IgD-negative memory B cell (primary cell): Measurements from ENCODE around the gene CNOT10. TPM values are rescaled to one million over a fixed set of nuclear protein-coding genes. Genes with fewer than 3 reads are reported as not detected.
A peak's percentile ranks its signal among the peaks of the same experiment; 100 is the strongest.
"Not testable (repeated sequence)": the region's sequence is repeated elsewhere in the genome, so short reads cannot be mapped to it uniquely, and the experiment has no call there.

ENCODE experiments used
- H3K27ac Mint-ChIP-seq, 3 donors: one replicate each; pipeline ENCODE4 v1.8.0; 2020 to 2022; ENCODE audit warnings: mild to moderate bottlenecking in 3 of 3, mixed read lengths in 3 of 3, moderate library complexity in 1 of 3
- H3K27me3 Mint-ChIP-seq: one replicate; pipeline ENCODE4 v1.8.0; 2021; ENCODE audit warnings: mixed read lengths
- H3K36me3 Mint-ChIP-seq: one replicate; pipeline ENCODE4 v1.8.0; 2020; ENCODE audit warnings: mild to moderate bottlenecking, mixed read lengths
- H3K4me1 Mint-ChIP-seq, 3 donors: one replicate each; pipeline ENCODE4 v1.8.0; 2020 to 2022; ENCODE audit warnings: mixed read lengths in 3 of 3, mild to moderate bottlenecking in 1 of 3
- H3K4me3 Mint-ChIP-seq, 4 donors: one replicate each; pipeline ENCODE4 v1.8.0; 2020 to 2022; ENCODE audit warnings: mild to moderate bottlenecking in 4 of 4, mixed read lengths in 4 of 4, moderate library complexity in 3 of 4
- H3K9me3 Mint-ChIP-seq, 3 donors: one replicate each; pipeline ENCODE4 v1.8.0; 2020 to 2021; ENCODE audit warnings: mixed read lengths in 3 of 3, mild to moderate bottlenecking in 1 of 3
- polyA plus RNA-seq: library from polyadenylated mRNA; unstranded; fragments of 300-500 nt; fragmentation: Illumina TruSeq; gene quantifications from one replicate; pipeline ENCODE4 v1.2.3, GENCODE V29; 2021

Gene CNOT10, protein sequence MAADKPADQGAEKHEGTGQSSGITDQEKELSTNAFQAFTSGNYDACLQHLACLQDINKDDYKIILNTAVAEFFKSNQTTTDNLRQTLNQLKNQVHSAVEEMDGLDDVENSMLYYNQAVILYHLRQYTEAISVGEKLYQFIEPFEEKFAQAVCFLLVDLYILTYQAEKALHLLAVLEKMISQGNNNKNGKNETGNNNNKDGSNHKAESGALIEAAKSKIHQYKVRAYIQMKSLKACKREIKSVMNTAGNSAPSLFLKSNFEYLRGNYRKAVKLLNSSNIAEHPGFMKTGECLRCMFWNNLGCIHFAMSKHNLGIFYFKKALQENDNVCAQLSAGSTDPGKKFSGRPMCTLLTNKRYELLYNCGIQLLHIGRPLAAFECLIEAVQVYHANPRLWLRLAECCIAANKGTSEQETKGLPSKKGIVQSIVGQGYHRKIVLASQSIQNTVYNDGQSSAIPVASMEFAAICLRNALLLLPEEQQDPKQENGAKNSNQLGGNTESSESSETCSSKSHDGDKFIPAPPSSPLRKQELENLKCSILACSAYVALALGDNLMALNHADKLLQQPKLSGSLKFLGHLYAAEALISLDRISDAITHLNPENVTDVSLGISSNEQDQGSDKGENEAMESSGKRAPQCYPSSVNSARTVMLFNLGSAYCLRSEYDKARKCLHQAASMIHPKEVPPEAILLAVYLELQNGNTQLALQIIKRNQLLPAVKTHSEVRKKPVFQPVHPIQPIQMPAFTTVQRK
- polyA plus RNA-seq, result 23.1 TPM

DNA sequence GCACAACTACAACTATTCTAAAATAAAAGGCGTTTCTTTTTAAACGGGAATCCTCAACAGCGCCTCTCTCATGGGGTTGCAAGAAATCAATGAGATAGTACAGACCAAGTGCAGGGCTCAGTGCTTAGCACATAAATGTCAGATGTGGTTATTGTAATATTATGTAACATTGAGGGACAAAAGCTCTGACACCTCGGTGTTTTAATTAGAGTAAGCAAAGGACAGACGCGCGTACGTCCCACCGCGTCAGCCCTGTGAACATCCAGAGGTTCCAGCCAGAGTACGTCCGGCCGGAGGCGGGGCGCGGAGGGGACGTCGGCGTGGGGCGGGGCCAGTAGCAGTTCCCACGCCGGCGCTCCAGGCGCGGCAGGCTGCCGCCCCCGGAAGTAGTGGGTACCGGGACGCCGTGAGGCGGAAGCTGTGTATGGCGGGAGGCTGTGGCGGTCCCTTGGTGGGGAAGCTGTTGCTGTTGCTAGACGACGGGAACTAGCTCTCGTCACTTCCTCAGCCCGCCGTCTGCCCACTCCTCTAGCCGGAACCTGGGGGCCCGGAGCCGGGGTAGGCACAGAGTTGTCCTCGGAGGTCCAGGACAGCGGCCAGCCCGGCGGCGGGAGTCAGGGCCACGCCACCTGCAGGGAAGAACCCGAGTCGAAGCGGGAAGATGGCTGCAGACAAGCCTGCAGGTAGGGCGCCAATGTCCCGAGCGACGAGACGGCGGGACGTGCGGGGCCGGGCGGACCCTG lies at the start of gene CNOT10:
Gene CNOT10, plus strand, starts transcription at position 389 of the 743 bp plus-strand sequence. Its CDS starts 273 bp downstream, at position 662.
- peak within 1 kb of the TSS; percentile 91 to 99 (median 96) for H3K4me3 Mint-ChIP-seq
- H3K27me3 Mint-ChIP-seq, result no peaks in the 10 kb centered on the region
- H3K4me1 Mint-ChIP-seq, result peaks cover 17 to 30% (median 27%) of the 10 kb centered on the region in 3 donors
- no peaks in the 10 kb centered on the region for H3K36me3 Mint-ChIP-seq
- no peaks in the 10 kb centered on the region for H3K9me3 Mint-ChIP-seq
- peak within 1 kb of the TSS; percentile 82 to 96 (median 85) for H3K27ac Mint-ChIP-seq

DNA sequence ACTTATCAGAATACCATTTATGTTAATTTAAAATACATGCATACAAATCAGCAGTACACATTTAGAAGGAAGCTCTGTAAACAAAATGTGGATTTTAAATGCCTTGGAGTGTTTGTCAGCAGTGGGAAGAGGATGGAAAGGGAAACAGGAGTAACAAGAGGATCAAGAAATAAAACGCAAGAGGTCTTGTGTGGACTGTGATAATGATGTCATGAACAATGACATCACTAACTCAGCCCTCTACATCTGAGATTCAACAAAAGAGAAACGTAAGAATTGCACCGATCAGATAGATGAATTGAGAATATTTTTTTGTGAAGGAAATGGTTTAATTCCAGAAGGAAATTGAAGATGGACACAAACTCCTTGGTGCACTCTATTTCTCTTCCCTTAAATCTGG lies 44.0 kb upstream of the CNOT10 start:
- Mint-ChIP-seq H3K4me1 (no peaks in the 10 kb centered on the region), H3K9me3 (no peaks in the 10 kb centered on the region), H3K27me3 (peaks cover 10% of the 10 kb centered on the region), H3K27ac (no peak overlapping the region), H3K4me3 (no peak overlapping the region), H3K36me3 (no peaks in the 10 kb centered on the region)

DNA sequence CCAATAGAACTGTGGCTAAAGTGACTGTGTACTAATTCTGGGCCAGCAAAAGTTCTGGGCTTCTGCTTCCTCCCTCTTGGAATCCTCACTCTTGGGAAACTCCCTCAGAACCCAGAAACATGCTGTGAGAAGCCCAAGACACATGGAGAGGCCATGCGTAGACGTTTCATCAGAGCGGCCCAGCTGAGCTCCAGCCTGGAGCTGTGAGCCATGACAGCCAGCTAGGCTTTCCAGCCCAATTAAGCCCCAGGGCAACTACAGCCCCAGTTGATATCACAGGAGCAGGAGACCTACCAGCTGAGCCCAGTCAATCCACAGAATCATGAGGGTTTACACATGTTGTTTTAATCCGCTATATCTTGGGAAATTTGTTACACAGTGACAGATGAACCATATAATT lies 43.6 kb upstream of the CNOT10 start:
- Mint-ChIP-seq H3K4me3 (no peak overlapping the region), H3K27me3 (peaks cover 10% of the 10 kb centered on the region), H3K36me3 (no peaks in the 10 kb centered on the region), H3K9me3 (no peaks in the 10 kb centered on the region), H3K27ac (no peak overlapping the region), H3K4me1 (no peaks in the 10 kb centered on the region)

DNA sequence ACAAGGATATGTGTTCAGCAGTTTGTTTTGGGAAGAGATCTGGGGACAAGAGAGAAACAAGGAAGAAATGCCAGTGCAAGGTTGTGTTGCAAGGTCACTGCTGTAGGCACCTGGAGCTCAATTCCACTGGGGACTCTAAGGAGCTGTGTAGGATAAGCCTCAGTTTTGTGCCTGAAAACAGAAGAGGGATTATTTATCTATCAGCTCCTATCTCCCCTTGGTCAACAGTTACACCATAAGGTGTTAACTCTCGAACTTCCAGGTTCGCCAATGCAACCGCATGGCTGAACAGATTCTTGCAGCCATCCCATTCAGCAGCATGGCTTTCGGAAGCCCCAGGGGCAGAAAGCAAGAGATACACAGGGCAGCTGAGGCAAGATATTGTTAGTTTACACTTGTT lies 41.6 kb upstream of the CNOT10 start:
- Mint-ChIP-seq H3K27me3 (peaks cover 10% of the 10 kb centered on the region), H3K4me1 (no peaks in the 10 kb centered on the region), H3K27ac (no peak overlapping the region), H3K36me3 (no peaks in the 10 kb centered on the region), H3K9me3 (no peaks in the 10 kb centered on the region), H3K4me3 (no peak overlapping the region)

DNA sequence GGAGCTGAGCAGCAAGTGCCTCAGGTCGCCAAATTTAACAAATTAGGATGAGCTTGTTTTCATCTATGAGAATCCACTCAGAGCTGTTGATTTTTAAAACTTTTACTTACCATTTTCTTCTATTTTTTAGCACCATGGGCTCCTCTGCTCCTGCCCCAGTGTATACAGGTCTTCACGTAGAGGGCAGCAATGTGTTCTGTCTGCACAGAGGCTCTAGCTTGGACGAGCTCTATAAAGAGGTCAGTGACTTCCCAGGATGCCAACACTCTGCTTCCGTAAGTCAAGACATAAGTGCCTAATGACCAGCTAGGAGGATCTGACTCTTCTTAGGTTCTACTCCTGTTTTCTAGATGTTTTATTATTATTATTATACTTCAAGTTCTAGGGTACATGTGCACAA lies 41.2 kb upstream of the CNOT10 start:
- Mint-ChIP-seq H3K4me3 (no peak overlapping the region), H3K4me1 (no peaks in the 10 kb centered on the region), H3K27ac (no peak overlapping the region), H3K36me3 (no peaks in the 10 kb centered on the region), H3K9me3 (no peaks in the 10 kb centered on the region), H3K27me3 (peaks cover 10% of the 10 kb centered on the region)

DNA sequence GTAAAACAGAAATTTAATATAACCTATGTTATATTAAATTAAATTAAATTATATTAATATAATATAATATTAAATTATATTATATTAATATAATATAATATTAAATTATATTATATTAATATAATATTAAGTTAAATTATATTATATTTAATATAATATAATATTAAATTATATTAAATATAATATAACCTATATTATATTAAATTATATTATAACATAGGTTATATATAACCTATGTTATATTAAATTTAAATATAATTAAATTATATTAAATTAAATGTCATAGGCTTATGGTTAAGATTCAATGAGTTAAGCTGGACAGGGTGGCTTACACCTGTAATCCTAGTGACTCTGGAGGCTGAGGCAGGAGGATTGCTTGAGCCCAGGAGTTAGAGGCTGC lies 40.6 kb upstream of the CNOT10 start:
- no peak overlapping the region for H3K4me3 Mint-ChIP-seq
- H3K36me3 Mint-ChIP-seq, result no peaks in the 10 kb centered on the region
- no peaks in the 10 kb centered on the region for H3K9me3 Mint-ChIP-seq
- no peak overlapping the region for H3K27ac Mint-ChIP-seq
- H3K27me3 Mint-ChIP-seq, result peaks cover 8% of the 10 kb centered on the region
- no peaks in the 10 kb centered on the region for H3K4me1 Mint-ChIP-seq

DNA sequence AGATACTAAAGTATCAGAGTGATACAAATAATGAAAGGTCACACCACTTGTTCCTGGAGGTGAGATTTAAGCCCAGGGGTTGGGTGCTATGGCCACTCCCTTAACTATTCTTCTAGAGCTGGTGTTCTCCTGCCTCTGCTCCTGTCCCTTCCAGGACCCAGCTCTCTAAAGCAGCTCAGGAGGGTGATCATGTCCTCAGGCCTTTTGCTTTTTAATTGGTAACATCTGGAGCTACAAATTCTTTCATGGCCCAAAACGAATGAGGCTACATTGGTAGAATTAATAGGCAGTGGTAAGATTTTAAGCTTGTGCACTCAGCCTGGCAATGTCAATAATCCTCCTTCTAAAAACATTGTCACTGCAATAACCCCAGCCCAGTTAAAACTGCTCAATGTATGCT lies 38.2 kb upstream of the CNOT10 start:
- Mint-ChIP-seq H3K9me3 (no peaks in the 10 kb centered on the region), H3K4me3 (no peak overlapping the region), H3K27me3 (peaks cover 3% of the 10 kb centered on the region), H3K4me1 (no peaks in the 10 kb centered on the region), H3K36me3 (no peaks in the 10 kb centered on the region), H3K27ac (peak overlapping the region in 1 of 3 donors; percentile 68)

DNA sequence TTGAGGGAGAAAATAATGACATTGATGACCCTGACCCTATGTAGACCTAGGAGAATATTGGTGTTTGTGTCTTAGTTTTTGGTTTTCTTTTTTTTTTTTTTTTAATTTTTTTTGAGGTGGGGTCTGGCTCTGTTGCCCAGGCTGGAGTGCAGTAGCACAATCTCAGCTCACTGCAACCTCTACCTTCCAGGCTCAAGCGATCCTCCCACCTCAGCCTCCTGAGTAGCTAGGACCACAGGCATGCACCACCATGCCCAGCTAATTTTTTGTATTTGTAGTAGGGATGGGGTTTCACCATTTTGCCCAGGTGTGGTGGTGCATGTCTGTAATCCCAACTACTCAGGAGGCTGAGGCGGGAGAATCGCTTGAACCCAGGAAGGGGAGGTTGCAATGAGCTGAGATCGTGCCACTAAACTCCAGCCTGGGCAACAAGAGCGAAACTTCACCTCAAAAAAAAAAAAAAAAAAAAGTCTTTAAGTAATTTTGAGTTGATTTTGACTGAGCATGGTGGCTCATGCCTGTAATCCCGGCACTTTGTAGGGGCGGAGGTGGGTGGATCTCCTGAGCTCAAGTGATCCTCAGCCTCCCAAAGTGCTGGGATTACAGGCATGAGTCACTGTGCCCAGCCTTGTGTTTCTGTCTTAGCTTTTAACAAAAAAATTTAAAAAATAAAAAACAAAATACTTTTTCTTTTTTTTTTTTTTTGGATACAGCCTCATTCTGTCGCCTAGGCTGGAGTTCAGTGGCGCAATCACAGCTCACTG lies 32.5 kb upstream of the CNOT10 start:
- H3K4me1 Mint-ChIP-seq, H3K9me3 Mint-ChIP-seq, H3K27ac Mint-ChIP-seq, H3K36me3 Mint-ChIP-seq, H3K27me3 Mint-ChIP-seq, H3K4me3 Mint-ChIP-seq: not testable (repeated sequence)

DNA sequence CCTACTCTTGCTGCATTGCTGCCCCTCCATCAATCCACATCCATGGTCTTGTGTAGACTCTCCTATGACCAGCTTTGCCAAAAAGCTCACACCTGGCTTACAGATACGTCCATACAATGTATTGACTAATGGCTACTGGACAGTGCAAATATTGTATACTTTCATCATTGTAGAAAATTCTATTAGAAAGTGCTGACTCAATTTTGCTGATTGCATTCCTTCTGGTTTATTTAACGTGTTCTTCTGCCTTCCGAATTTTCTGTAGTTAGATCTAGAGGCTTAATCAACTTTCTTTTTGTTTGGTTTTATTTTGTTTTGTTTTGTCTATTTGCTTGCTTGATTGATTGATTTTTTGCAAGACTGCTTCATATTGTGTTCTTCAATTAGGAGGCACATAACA lies 29.8 kb upstream of the CNOT10 start:
- H3K4me1 Mint-ChIP-seq, result no peaks in the 10 kb centered on the region
- peaks cover 2% of the 10 kb centered on the region for H3K27me3 Mint-ChIP-seq
- H3K4me3 Mint-ChIP-seq, result no peak overlapping the region
- H3K27ac Mint-ChIP-seq, result peak overlapping the region in 1 of 3 donors; percentile 88
- peaks cover 1% of the 10 kb centered on the region for H3K36me3 Mint-ChIP-seq
- peaks cover 0 to 2% (median 0%) of the 10 kb centered on the region in 3 donors for H3K9me3 Mint-ChIP-seq

DNA sequence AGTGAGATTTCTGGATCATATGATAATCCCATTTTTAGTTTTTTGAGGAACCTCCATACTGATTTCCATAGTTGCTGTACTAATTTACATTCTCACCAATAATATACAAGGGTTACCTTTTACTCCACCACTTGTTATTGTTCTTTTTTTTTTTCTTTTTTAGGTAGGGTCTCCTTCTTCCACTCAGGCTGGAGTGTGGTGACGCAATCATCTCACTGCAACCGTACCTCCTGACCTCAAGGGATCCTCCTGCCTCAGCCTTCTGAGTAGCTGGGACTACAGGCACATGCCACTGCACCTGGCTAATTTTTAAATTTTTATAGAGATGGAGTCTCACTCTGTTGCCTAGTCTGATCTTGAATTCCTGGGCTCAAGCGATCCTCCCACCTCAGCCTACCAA lies 24.4 kb upstream of the CNOT10 start:
- Mint-ChIP-seq H3K4me3 (no peak overlapping the region), H3K27ac (no peak overlapping the region), H3K27me3 (peaks cover 2% of the 10 kb centered on the region), H3K4me1 (no peaks in the 10 kb centered on the region), H3K36me3 (no peaks in the 10 kb centered on the region), H3K9me3 (peaks cover 0 to 2% (median 0%) of the 10 kb centered on the region in 3 donors)

DNA sequence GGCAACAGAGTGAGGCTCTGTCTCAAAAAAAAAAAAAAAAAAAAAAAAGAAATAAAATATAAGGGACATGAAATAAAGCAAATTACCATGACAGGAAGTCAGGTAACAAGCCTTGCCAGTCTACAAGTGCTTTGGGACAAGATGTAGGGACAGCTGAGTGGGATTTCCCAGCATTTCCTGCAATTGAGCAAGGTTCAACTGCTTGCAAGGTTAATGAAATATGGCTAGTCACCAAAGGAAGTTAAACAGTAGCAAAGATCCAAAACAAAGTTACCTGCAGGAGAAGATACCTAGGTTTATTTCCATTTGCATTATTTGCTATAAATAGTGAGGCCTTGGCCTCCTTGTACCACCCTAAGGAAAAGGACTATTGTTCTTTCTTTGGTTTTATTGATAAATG lies 22.3 kb upstream of the CNOT10 start:
- no peak overlapping the region for H3K27ac Mint-ChIP-seq
- no peaks in the 10 kb centered on the region for H3K4me1 Mint-ChIP-seq
- H3K36me3 Mint-ChIP-seq, result no peaks in the 10 kb centered on the region
- peaks cover 0 to 2% (median 0%) of the 10 kb centered on the region in 3 donors for H3K9me3 Mint-ChIP-seq
- peaks cover 4% of the 10 kb centered on the region for H3K27me3 Mint-ChIP-seq
- H3K4me3 Mint-ChIP-seq, result no peak overlapping the region

DNA sequence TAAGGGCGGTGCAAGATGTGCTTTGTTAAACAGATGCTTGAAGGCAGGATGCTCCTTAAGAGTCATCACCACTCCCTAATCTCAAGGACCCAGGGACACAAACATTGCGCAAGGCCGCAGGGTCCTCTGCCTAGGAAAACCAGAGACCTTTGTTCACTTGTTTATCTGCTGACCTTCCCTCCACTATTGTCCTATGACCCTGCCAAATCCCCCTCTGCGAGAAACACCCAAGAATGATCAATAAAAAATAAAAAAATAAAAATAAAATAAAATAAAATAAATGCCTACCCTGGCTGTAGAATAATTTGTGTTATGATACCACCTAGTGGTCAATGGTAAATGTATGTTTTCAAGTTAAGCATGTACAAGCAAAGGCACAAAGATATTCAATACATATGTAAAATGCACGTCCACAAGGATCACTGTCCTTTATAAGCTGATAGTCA lies 20.3 kb upstream of the CNOT10 start:
- H3K27ac Mint-ChIP-seq, H3K4me1 Mint-ChIP-seq, H3K9me3 Mint-ChIP-seq, H3K36me3 Mint-ChIP-seq, H3K27me3 Mint-ChIP-seq, H3K4me3 Mint-ChIP-seq: not testable (repeated sequence)

DNA sequence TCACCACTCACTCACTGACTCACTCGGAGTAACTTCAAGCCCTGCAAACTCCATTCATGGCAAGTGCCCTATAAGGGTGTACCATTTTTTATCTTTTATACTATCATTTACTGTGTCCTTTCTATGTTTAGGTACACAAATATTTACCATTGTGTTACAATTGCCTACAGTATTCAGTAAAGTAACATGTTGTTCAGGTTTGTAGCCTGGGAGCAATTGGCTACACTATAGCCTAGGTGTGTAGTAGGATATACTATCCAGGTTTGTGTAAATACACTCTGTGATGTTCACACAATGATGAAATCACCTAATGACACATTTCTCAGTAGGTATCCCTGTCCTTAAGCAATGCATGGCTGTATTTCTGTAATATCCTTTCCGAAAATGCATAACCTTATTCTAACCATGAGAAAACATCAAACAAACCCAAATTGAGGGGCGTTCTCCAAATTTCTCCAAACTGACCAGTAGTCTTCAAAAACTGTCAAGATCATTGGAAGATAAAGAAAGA lies 17.9 kb upstream of the CNOT10 start:
- H3K27me3 Mint-ChIP-seq, result peaks cover 4% of the 10 kb centered on the region
- H3K27ac Mint-ChIP-seq, result no peak overlapping the region
- H3K9me3 Mint-ChIP-seq, result no peaks in the 10 kb centered on the region
- H3K4me1 Mint-ChIP-seq, result no peaks in the 10 kb centered on the region
- H3K4me3 Mint-ChIP-seq, result no peak overlapping the region
- no peaks in the 10 kb centered on the region for H3K36me3 Mint-ChIP-seq

DNA sequence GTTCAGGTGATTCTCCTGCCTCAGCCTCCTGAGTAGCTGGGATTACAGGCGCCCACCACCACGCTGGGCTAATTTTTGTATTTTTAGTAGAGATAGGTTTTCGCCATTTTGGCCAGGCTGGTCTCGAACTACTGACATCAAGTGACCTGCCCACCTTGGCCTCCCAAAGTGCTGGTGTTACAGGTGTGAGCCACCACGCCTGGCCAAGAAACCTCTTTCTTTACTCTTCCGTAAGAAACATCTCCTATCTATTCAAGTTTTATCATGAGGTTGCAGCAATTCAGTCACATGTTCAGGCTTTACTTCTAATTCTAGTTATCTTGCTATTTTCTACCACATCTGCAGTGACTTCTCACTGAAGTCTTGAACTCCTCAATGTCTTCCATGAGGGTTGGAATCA lies 15.8 kb upstream of the CNOT10 start:
- H3K9me3 Mint-ChIP-seq, H3K36me3 Mint-ChIP-seq, H3K27ac Mint-ChIP-seq, H3K4me1 Mint-ChIP-seq, H3K4me3 Mint-ChIP-seq, H3K27me3 Mint-ChIP-seq: not testable (repeated sequence)
